ENCODE measurements around the gene BBX.

BBX gene

GRCh38 chr3:107791450-107791849 lies 268.7 kb downstream of the BBX start:
- H3K36me3 ChIP-seq (ENCODE audit: control insufficient read depth, insufficient read depth, low read length): peaks cover 2% of the 10 kb centered on the region; the same call in 1 of the 2 replicates
- no CpG with 5 or more reads among the region's 7 CpGs for WGBS (ENCODE audit: insufficient coverage, insufficient read length)

GRCh38 chr3:107794664-107795443 lies 272.1 kb downstream of the BBX start:
- no peak overlapping the region for H3K27ac ChIP-seq (ENCODE audit: low read length)
- H3K4me1 ChIP-seq (ENCODE audit: control insufficient read depth, insufficient read depth, low read length): no peaks in the 10 kb centered on the region
- peaks cover 2% of the 10 kb centered on the region; the same call in 1 of the 2 replicates for H3K36me3 ChIP-seq (ENCODE audit: control insufficient read depth, insufficient read depth, low read length)
- H3K9me3 ChIP-seq (ENCODE audit: control insufficient read depth, insufficient read depth, low read length): no peaks in the 10 kb centered on the region
- WGBS (ENCODE audit: insufficient coverage, insufficient read length): no CpG with 5 or more reads among the region's 8 CpGs
- no peak for DNase-seq (ENCODE audit: low read depth, low spot score)
- no peak overlapping the region for H3K4me3 ChIP-seq (ENCODE audit: low read length)
- no peaks in the 10 kb centered on the region for H3K27me3 ChIP-seq (ENCODE audit: control insufficient read depth, insufficient read depth, low read length)

More at GRCh38 chr3:107791450-107791849, 268.7 kb downstream of the BBX start:
- no peak overlapping the region for H3K4me3 ChIP-seq (ENCODE audit: low read length)
- H3K27me3 ChIP-seq (ENCODE audit: control insufficient read depth, insufficient read depth, low read length): no peaks in the 10 kb centered on the region
- H3K4me1 ChIP-seq (ENCODE audit: control insufficient read depth, insufficient read depth, low read length): no peaks in the 10 kb centered on the region
- H3K9me3 ChIP-seq (ENCODE audit: control insufficient read depth, insufficient read depth, low read length): no peaks in the 10 kb centered on the region
- no peak for DNase-seq (ENCODE audit: low read depth, low spot score)
- no peak overlapping the region for H3K27ac ChIP-seq (ENCODE audit: low read length)

GRCh38 chr3:107795514-107796094 lies 272.8 kb downstream of the BBX start:
- Histone ChIP-seq H3K4me1 (ENCODE audit: control insufficient read depth, insufficient read depth, low read length) (no peaks in the 10 kb centered on the region), H3K27me3 (ENCODE audit: control insufficient read depth, insufficient read depth, low read length) (no peaks in the 10 kb centered on the region), H3K4me3 (ENCODE audit: low read length) (no peak overlapping the region), H3K36me3 (ENCODE audit: control insufficient read depth, insufficient read depth, low read length) (peaks cover 2% of the 10 kb centered on the region; the same call in 1 of the 2 replicates), H3K9me3 (ENCODE audit: control insufficient read depth, insufficient read depth, low read length) (no peaks in the 10 kb centered on the region), H3K27ac (ENCODE audit: low read length) (no peak overlapping the region)
- no peak for DNase-seq (ENCODE audit: low read depth, low spot score)
- WGBS (ENCODE audit: insufficient coverage, insufficient read length): no CpG with 5 or more reads among the region's 3 CpGs

- no peak overlapping the region for H3K27ac ChIP-seq (ENCODE audit: low read length)
- H3K4me1 ChIP-seq (ENCODE audit: control insufficient read depth, insufficient read depth, low read length): no peaks in the 10 kb centered on the region
- H3K27me3 ChIP-seq (ENCODE audit: control insufficient read depth, insufficient read depth, low read length): no peaks in the 10 kb centered on the region
- no peak for DNase-seq (ENCODE audit: low read depth, low spot score)
- no peaks in the 10 kb centered on the region for H3K9me3 ChIP-seq (ENCODE audit: control insufficient read depth, insufficient read depth, low read length)
- no peaks in the 10 kb centered on the region for H3K36me3 ChIP-seq (ENCODE audit: control insufficient read depth, insufficient read depth, low read length)
- H3K4me3 ChIP-seq (ENCODE audit: low read length): no peak overlapping the region
These were observed 274.0 kb downstream of the BBX start for GRCh38 chr3:107796791-107797190.

GRCh38 chr3:107797586-107797985 lies 274.8 kb downstream of the BBX start:
- Histone ChIP-seq H3K27me3 (ENCODE audit: control insufficient read depth, insufficient read depth, low read length) (no peaks in the 10 kb centered on the region), H3K36me3 (ENCODE audit: control insufficient read depth, insufficient read depth, low read length) (no peaks in the 10 kb centered on the region), H3K9me3 (ENCODE audit: control insufficient read depth, insufficient read depth, low read length) (no peaks in the 10 kb centered on the region), H3K4me3 (ENCODE audit: low read length) (no peak overlapping the region), H3K4me1 (ENCODE audit: control insufficient read depth, insufficient read depth, low read length) (no peaks in the 10 kb centered on the region), H3K27ac (ENCODE audit: low read length) (no peak overlapping the region)
- no peak for DNase-seq (ENCODE audit: low read depth, low spot score)
- WGBS (ENCODE audit: insufficient coverage, insufficient read length): no CpG with 5 or more reads among the region's 1 CpG

GRCh38 chr3:107798381-107798780 lies 275.6 kb downstream of the BBX start:
- Histone ChIP-seq H3K27me3 (ENCODE audit: control insufficient read depth, insufficient read depth, low read length) (no peaks in the 10 kb centered on the region), H3K9me3 (ENCODE audit: control insufficient read depth, insufficient read depth, low read length) (no peaks in the 10 kb centered on the region), H3K36me3 (ENCODE audit: control insufficient read depth, insufficient read depth, low read length) (no peaks in the 10 kb centered on the region), H3K27ac (ENCODE audit: low read length) (no peak overlapping the region), H3K4me3 (ENCODE audit: low read length) (no peak overlapping the region), H3K4me1 (ENCODE audit: control insufficient read depth, insufficient read depth, low read length) (no peaks in the 10 kb centered on the region)
- no peak for DNase-seq (ENCODE audit: low read depth, low spot score)
- WGBS (ENCODE audit: insufficient coverage, insufficient read length): no CpG with 5 or more reads among the region's 3 CpGs

- peaks cover 1% of the 10 kb centered on the region; the same call in 1 of the 2 replicates for H3K4me1 ChIP-seq (ENCODE audit: control insufficient read depth, insufficient read depth, low read length)
- no peaks in the 10 kb centered on the region for H3K9me3 ChIP-seq (ENCODE audit: control insufficient read depth, insufficient read depth, low read length)
- H3K27me3 ChIP-seq (ENCODE audit: control insufficient read depth, insufficient read depth, low read length): no peaks in the 10 kb centered on the region
- DNase-seq (ENCODE audit: low read depth, low spot score): no peak
- H3K4me3 ChIP-seq (ENCODE audit: low read length): no peak overlapping the region
- H3K27ac ChIP-seq (ENCODE audit: low read length): no peak overlapping the region
- peaks cover 5% of the 10 kb centered on the region; the same call in 1 of the 2 replicates for H3K36me3 ChIP-seq (ENCODE audit: control insufficient read depth, insufficient read depth, low read length)
- no CpG with 5 or more reads among the region's 2 CpGs for WGBS (ENCODE audit: insufficient coverage, insufficient read length)
These were observed 277.9 kb downstream of the BBX start for GRCh38 chr3:107800710-107801109.

GRCh38 chr3:107803170-107803569 lies 280.4 kb downstream of the BBX start:
- H3K27ac ChIP-seq (ENCODE audit: low read length): no peak overlapping the region
- H3K4me3 ChIP-seq (ENCODE audit: low read length): no peak overlapping the region
- DNase-seq (ENCODE audit: low read depth, low spot score): no peak
- peaks cover 1% of the 10 kb centered on the region; the same call in 1 of the 2 replicates for H3K4me1 ChIP-seq (ENCODE audit: control insufficient read depth, insufficient read depth, low read length)
- no peaks in the 10 kb centered on the region for H3K9me3 ChIP-seq (ENCODE audit: control insufficient read depth, insufficient read depth, low read length)
- no CpG with 5 or more reads among the region's 3 CpGs for WGBS (ENCODE audit: insufficient coverage, insufficient read length)
- H3K27me3 ChIP-seq (ENCODE audit: control insufficient read depth, insufficient read depth, low read length): no peaks in the 10 kb centered on the region
- peaks cover 5% of the 10 kb centered on the region; the same call in 1 of the 2 replicates for H3K36me3 ChIP-seq (ENCODE audit: control insufficient read depth, insufficient read depth, low read length)

GRCh38 chr3:107806021-107806420 lies 283.3 kb downstream of the BBX start:
- no peaks in the 10 kb centered on the region for H3K27me3 ChIP-seq (ENCODE audit: control insufficient read depth, insufficient read depth, low read length)
- WGBS (ENCODE audit: insufficient coverage, insufficient read length): no CpG with 5 or more reads among the region's 2 CpGs
- no peak overlapping the region for H3K4me3 ChIP-seq (ENCODE audit: low read length)
- no peak overlapping the region for H3K27ac ChIP-seq (ENCODE audit: low read length)
- no peaks in the 10 kb centered on the region for H3K9me3 ChIP-seq (ENCODE audit: control insufficient read depth, insufficient read depth, low read length)
- H3K36me3 ChIP-seq (ENCODE audit: control insufficient read depth, insufficient read depth, low read length): peaks cover 5% of the 10 kb centered on the region; the same call in 1 of the 2 replicates
- H3K4me1 ChIP-seq (ENCODE audit: control insufficient read depth, insufficient read depth, low read length): peaks cover 1% of the 10 kb centered on the region; the same call in 1 of the 2 replicates
- no peak for DNase-seq (ENCODE audit: low read depth, low spot score)

- WGBS (ENCODE audit: insufficient coverage, insufficient read length): no CpG with 5 or more reads among the region's 3 CpGs
- H3K36me3 ChIP-seq (ENCODE audit: control insufficient read depth, insufficient read depth, low read length): peaks cover 5% of the 10 kb centered on the region; the same call in 1 of the 2 replicates
These were observed 283.8 kb downstream of the BBX start for GRCh38 chr3:107806536-107806935.

More at GRCh38 chr3:107806536-107806935, 283.8 kb downstream of the BBX start:
- H3K4me3 ChIP-seq (ENCODE audit: low read length): no peak overlapping the region
- no peak for DNase-seq (ENCODE audit: low read depth, low spot score)
- H3K4me1 ChIP-seq (ENCODE audit: control insufficient read depth, insufficient read depth, low read length): peaks cover 1% of the 10 kb centered on the region; the same call in 1 of the 2 replicates
- no peak overlapping the region for H3K27ac ChIP-seq (ENCODE audit: low read length)
- H3K27me3 ChIP-seq (ENCODE audit: control insufficient read depth, insufficient read depth, low read length): no peaks in the 10 kb centered on the region
- no peaks in the 10 kb centered on the region for H3K9me3 ChIP-seq (ENCODE audit: control insufficient read depth, insufficient read depth, low read length)

Measured in iPS DF 6.9 (cell line).